NCI-H510A (cell line): ENCODE data around the gene ARHGAP26.

Source experiments
- DNase-seq: peaks from one replicate; lab custom pipeline; 2025; lab: John Stamatoyannopoulos, UW

Gene ARHGAP26

DNA sequence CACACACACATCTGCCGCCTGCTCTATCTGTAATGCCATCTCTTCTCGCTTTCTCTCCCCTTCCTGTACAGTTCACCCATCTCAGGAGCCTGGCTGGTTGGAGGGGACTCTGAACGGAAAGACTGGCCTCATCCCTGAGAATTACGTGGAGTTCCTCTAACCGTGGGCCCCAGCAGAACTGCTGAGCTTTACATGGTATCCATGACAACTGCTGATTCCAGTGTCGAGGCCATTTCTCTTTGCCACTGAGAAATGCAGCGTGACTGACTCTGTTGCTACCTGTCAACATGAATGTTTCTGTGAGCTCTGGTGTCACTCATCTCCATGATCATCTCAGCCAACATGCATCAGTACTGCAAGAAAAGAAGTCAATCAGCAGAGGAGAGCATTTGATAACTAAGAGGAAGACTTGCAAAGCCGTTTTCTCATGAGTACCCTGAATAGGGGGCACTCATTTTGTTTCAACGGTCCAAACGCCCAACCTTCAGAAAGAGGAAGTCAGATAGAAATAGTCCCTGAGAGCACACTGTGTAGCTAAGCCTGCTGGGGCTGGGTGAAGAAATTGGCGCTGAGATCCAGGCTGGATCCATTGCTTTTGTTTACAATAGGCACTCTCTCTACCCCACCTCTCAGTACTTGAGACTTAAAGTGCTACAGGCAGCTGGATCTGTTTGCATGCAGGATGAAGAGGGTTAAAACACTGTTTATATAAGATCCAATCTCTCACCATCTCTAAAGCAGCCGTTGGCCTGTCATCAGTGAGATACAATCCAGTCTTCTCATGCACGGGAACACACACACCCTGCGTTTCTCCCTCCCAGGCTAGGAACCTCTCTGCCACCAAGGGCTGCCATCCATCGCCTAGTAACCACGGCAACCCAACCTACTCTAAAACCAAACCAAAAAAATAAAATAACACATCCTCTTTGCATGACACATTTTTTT is 452.4 kb downstream of the ARHGAP26 start:
- peak; percentile 90 for DNase-seq

DNA sequence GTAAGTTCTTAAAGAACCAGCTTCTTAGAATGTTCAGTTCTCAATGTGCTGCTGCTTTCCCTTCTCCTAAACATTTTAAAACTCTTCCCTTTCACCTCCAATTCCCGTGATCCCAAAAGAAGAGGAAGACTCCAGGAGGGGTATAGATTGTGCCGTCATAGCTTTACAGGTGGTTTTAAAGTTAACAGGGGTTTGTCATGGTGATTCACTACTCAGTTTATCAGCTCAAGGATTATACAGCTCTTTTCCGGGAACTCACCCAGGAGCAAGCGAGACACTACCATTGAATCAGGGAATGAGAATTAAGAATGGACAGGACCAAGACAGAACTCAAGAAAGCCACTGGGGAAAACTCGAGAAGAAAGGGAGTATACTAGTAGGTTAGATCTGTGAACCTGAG is 454.5 kb downstream of the ARHGAP26 start:
- no peak for DNase-seq

DNA sequence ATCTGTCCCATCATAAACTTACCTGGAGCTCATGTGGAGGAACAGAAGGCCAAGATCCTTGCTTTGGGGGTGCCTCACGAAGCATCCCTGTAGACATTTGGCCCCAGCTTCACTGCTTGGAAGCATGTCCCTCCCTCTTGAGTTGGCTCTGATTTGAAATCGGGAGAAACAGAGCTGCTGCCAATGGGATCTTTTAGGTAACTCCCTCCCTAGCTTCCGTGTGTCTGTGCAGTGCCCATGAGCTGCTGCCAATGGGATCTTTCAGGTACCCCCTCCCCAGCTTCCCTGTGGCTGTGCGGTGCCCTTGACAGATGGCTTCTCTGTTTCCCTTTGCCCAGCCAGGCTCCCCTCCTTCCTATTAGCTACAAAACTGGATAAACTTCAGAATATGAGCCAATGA is 455.3 kb downstream of the ARHGAP26 start:
- DNase-seq, result no peak

- DNase-seq, result no peak
Measured at GRCh38 chr5:143226361-143226760, 456.2 kb downstream of the ARHGAP26 start.

GRCh38 chr5:143226872-143227271 is 456.7 kb downstream of the ARHGAP26 start:
- no peak for DNase-seq

- no peak for DNase-seq
Measured at GRCh38 chr5:143227301-143227700, 457.1 kb downstream of the ARHGAP26 start.

- DNase-seq, result no peak
Measured at GRCh38 chr5:143228597-143229293, 458.6 kb downstream of the ARHGAP26 start.

GRCh38 chr5:143229426-143229895 is 459.3 kb downstream of the ARHGAP26 start:
- no peak for DNase-seq

DNA sequence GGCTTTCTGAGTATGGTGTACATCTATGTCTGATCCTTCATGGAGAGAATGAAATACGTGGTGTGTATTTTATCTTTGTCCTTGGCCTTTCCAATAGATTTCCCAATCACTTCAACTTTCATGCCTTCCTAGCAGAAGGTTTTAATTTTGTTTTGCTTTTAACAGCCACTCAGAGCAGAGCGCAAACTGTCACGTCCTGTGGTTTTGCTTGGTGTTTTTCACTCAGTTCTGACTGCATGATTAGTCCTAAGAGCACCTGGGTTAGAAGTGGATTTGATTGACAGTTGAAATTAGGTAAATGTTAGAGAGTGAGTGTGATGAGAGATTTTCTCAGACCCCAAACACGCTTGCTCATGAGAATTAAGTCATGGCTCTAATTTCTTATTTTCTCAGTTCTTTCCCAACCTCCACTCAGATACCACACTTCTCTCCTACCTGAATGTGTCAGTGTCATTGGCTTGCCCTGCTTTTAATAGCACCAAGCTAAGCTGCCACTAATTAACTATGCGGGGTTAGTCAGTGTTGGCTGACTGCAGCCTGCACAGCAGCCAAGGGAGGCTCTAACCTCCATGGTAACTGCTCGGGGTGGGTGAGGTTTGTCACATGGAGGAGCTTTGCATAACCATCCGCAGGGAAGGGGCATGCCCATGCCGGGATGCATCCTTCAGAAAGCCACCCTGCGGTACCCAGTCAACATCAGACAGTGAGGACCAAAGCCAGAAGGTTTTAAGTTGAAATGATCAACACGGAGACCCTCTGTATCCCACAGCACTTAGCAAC is 459.9 kb downstream of the ARHGAP26 start:
- DNase-seq, result no peak

- no peak for DNase-seq
Measured at GRCh38 chr5:143230676-143230996, 460.5 kb downstream of the ARHGAP26 start.

GRCh38 chr5:143231416-143231815 is 461.2 kb downstream of the ARHGAP26 start:
- no peak for DNase-seq

DNA sequence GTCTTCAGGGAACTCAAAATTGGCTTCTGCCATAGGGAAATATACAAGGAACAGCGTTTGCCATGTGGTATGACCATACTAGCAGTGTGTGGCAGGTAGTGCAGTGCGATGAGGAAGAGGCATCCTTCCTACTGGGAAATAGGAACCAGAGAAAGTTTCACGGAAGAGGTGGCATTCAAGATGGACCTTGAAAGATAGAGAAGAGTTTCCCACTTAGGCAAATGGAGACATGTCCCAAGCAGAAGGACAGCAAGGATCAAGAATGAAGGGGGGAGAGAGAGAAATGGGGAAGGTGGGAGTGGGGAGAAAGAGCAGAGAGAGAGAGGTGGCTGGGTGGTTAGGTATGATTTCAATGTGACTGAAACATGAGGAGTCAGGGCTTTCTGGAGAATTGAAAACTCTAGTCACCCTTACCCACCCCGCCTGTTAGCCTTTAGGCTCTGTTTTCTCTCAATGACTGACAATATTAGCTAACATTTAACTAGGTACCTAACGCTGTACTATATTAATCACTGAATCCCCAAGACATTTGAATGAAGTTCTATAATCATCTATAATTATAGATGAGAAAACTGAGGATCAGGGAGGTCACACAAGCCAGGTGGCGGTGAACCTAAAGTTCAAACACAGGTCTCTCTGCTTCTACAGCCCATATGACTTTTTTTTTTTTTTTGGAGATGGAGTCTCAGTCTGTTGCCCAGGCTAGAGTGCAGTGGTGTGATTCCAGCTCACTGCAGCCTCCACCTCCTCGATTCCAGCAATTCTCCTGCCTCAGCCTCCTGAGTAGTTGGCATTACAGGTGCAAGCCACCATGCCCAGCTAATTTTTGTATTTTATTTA is 462.0 kb downstream of the ARHGAP26 start:
- no peak for DNase-seq

GRCh38 chr5:143233031-143233430 is 462.9 kb downstream of the ARHGAP26 start:
- no peak for DNase-seq

- no peak for DNase-seq
Measured at GRCh38 chr5:143234162-143234842, 464.1 kb downstream of the ARHGAP26 start.

GRCh38 chr5:143235423-143235822 is 465.2 kb downstream of the ARHGAP26 start:
- DNase-seq, result no peak

- no peak for DNase-seq
Measured at GRCh38 chr5:143236682-143237081, 466.5 kb downstream of the ARHGAP26 start.

GRCh38 chr5:143237664-143238063 is 467.5 kb downstream of the ARHGAP26 start:
- no peak for DNase-seq

DNA sequence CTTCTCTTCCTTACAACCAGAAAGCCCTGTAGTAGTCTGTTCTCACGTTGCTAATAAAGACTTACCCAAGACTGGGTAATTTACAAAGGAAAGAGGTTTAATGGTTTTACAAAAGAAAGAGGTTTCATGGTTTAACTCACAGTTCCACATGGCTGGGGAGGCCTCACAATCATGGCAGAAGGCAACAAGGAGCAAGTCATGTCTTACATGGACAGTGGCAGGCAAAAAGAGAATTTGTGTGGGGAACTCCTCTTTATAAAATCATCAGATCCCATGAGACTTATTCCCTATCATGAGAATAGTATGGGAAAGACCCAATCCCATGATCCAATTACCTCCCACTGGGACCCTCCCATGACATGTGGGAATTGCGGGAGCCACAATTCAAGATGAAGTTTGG is 468.4 kb downstream of the ARHGAP26 start:
- DNase-seq, result no peak

GRCh38 chr5:143239882-143240518 is 469.8 kb downstream of the ARHGAP26 start:
- DNase-seq, result no peak

DNA sequence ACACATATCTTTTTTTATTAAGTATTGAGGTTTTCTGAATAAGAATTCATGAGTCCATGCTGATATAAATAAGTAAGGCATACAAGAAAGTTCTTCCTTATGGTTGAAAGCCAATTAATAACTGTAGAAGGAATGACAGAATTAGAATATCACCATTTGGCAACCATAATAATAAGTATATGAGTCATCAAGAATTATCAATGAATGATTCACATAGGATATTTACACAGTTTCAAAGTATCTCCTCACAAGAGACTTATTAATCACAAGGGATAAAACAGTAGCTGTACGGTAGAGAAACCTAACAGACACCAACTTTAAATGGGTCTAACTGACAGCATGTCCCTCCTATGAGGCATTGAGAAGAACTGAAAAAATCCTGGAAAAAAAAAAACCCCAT is 471.7 kb downstream of the ARHGAP26 start:
- no peak for DNase-seq
